ENCODE data around the gene TCF23.
"Not testable (repeated sequence)": the region's sequence is repeated elsewhere in the genome, so short reads cannot be mapped to it uniquely, and the experiment has no call there.

Gene TCF23

GRCh38 chr2:27148801-27149439 lies at the start of gene TCF23:
Gene TCF23 (plus strand): TSS chr2:27149004. CDS start chr2:27149134, 130 bp downstream.
- DNase-seq (ENCODE audit: low read depth, low spot score) = no peak

- DNase-seq (ENCODE audit: low read depth, low spot score) = no peak
Measured at GRCh38 chr2:27099334-27099955, 49.4 kb upstream of the TCF23 start.

GRCh38 chr2:27100036-27100435 lies 48.8 kb upstream of the TCF23 start:
- DNase-seq (ENCODE audit: low read depth, low spot score) = no peak

- no peak for DNase-seq (ENCODE audit: low read depth, low spot score)
Measured at GRCh38 chr2:27102329-27102728, 46.5 kb upstream of the TCF23 start.

- DNase-seq (ENCODE audit: low read depth, low spot score) = no peak
Measured at GRCh38 chr2:27105981-27106380, 42.8 kb upstream of the TCF23 start.

GRCh38 chr2:27108221-27108620 lies 40.6 kb upstream of the TCF23 start:
- DNase-seq (ENCODE audit: low read depth, low spot score) = no peak

- DNase-seq (ENCODE audit: low read depth, low spot score) = no peak
Measured at GRCh38 chr2:27109083-27109482, 39.7 kb upstream of the TCF23 start.

- not testable (repeated sequence) for DNase-seq (ENCODE audit: low read depth, low spot score)
Measured at GRCh38 chr2:27110603-27111352, 38.0 kb upstream of the TCF23 start.

- DNase-seq (ENCODE audit: low read depth, low spot score) = not testable (repeated sequence)
Measured at GRCh38 chr2:27111392-27112078, 37.3 kb upstream of the TCF23 start.

GRCh38 chr2:27115519-27115918 lies 33.3 kb upstream of the TCF23 start:
- no peak for DNase-seq (ENCODE audit: low read depth, low spot score)

- DNase-seq (ENCODE audit: low read depth, low spot score) = no peak
Measured at GRCh38 chr2:27117995-27118524, 30.7 kb upstream of the TCF23 start.

- no peak for DNase-seq (ENCODE audit: low read depth, low spot score)
Measured at GRCh38 chr2:27118525-27119329, 30.1 kb upstream of the TCF23 start, which contains the start of gene CGREF1. Gene CGREF1 (minus strand): TSS chr2:27119128. CDS start chr2:27104366, 14,762 bp downstream.

GRCh38 chr2:27119330-27119670 lies 29.5 kb upstream of the TCF23 start:
- DNase-seq (ENCODE audit: low read depth, low spot score) = not testable (repeated sequence)

GRCh38 chr2:27121906-27122305 lies 26.9 kb upstream of the TCF23 start:
- no peak for DNase-seq (ENCODE audit: low read depth, low spot score)

GRCh38 chr2:27122791-27123190 lies 26.0 kb upstream of the TCF23 start:
- no peak for DNase-seq (ENCODE audit: low read depth, low spot score)

GRCh38 chr2:27123302-27124150 lies 25.3 kb upstream of the TCF23 start, which contains the start of gene ABHD1:
Gene ABHD1 (plus strand): TSS chr2:27123815. CDS start chr2:27123949, 134 bp downstream.
- no peak for DNase-seq (ENCODE audit: low read depth, low spot score)

- DNase-seq (ENCODE audit: low read depth, low spot score) = no peak
Measured at GRCh38 chr2:27125104-27125503, 23.7 kb upstream of the TCF23 start.

GRCh38 chr2:27126252-27126710 lies 22.5 kb upstream of the TCF23 start:
- no peak for DNase-seq (ENCODE audit: low read depth, low spot score)

GRCh38 chr2:27127883-27128667 lies 20.7 kb upstream of the TCF23 start:
- DNase-seq (ENCODE audit: low read depth, low spot score) = no peak
